K562 (cell line): ENCODE data around the gene COX20. TPM values are rescaled to one million over a fixed set of nuclear protein-coding genes. Genes with fewer than 3 reads are reported as not detected.

Source experiments
- ATAC-seq: fragments of 200-7000 bp; cut with Tn5 transposase; 3 replicates; pipeline ENCODE4 v1.9.1; 2020; ENCODE audit warnings: moderate library complexity
- BruUV-seq: library from RNA; stranded (reverse); fragments of 400-500 nt; replicated peaks from 2 replicates; lab custom pipeline; 2021; lab: Mats Ljungman, UMichigan
- CTCF ChIA-PET: fragments of 300-600 bp; formaldehyde crosslinking; extraction: SDS; loops from one replicate; lab custom pipeline; 2021; ENCODE audit warnings: low intra/inter-chr PET ratio; lab: Yijun Ruan, JAX
- POLR2A ChIA-PET: fragments of 300-600, 350-650 bp; sonication (Branson Sonifier 250); formaldehyde crosslinking; extraction: SDS; loops from one replicate; lab custom pipeline; 2021; ENCODE audit warnings: antibody characterized with exemption, inconsistent platforms; lab: Yijun Ruan, JAX
- DNase-seq, 4 experiments: peaks; one replicate each; pipeline versions ENCODE4 v3.0.0 to v3.0.0-alpha.2; 2011 to 2018; ENCODE audit warnings: low spot score in 3 of 4, mixed read lengths in 3 of 4; ENCODE audit errors: extremely low read depth in 1 of 4
- FAIRE-seq: peaks from 2 replicates; lab custom pipeline; 2011; peaks lifted over from hg19 to GRCh38; lab: Jason Lieb, UNC
- H2AFZ ChIP-seq: 2 replicates; pipeline ENCODE4 v1.6.0; 2011; ENCODE audit warnings: low read depth, low read length, control low read depth, inconsistent platforms
- H3K27ac ChIP-seq: fragments of 200-600 bp; 3 replicates; pipeline ENCODE4 v1.8.0; 2011; ENCODE audit warnings: low read depth, mild to moderate bottlenecking, control low read depth, inconsistent platforms, low read length, moderate library complexity, mixed read lengths; ENCODE audit errors: extremely low read depth
- H3K27me3 ChIP-seq, 2 experiments: fragments of 300-600 bp in 1 of 2; 2 replicates in 1 of 2; 3 replicates in 1 of 2; pipeline versions ENCODE4 v1.6.0 to v1.8.0; 2011; ENCODE audit warnings: inconsistent platforms in 2 of 2, low read length in 2 of 2, mild to moderate bottlenecking in 1 of 2, mixed read lengths in 1 of 2, moderate library complexity in 1 of 2; ENCODE audit not compliant: control insufficient read depth in 2 of 2, insufficient read depth in 2 of 2
- H3K36me3 ChIP-seq: fragments of 300-600 bp; 3 replicates; pipeline ENCODE4 v1.8.0; 2011; ENCODE audit warnings: mild to moderate bottlenecking, low read length, inconsistent platforms; ENCODE audit not compliant: control insufficient read depth, insufficient read depth
- H3K4me1 ChIP-seq, 2 experiments: fragments of 200-600 bp in 1 of 2; replicated peaks in 1 of 2; 2 replicates in 1 of 2; 3 replicates in 1 of 2; pipeline versions ENCODE4 v1.5.1 to v1.8.0; 2011; ENCODE audit warnings: inconsistent platforms in 2 of 2, low read length in 2 of 2, mild to moderate bottlenecking in 1 of 2, mixed read lengths in 1 of 2, moderate library complexity in 1 of 2; ENCODE audit not compliant: control insufficient read depth in 2 of 2, insufficient read depth in 2 of 2
- H3K4me2 ChIP-seq: 2 replicates; pipeline ENCODE4 v1.6.1; 2011; ENCODE audit warnings: low read length, control low read depth, inconsistent platforms, mixed read lengths; ENCODE audit not compliant: insufficient read depth
- H3K4me3 ChIP-seq: fragments of 200-600 bp; sonication (generic), shearing (Covaris generic); 2 replicates; pipeline ENCODE4 v1.5.1; 2016; ENCODE audit warnings: control low read depth, inconsistent platforms
- H3K79me2 ChIP-seq: fragments of 200-600 bp; 3 replicates; pipeline ENCODE4 v1.8.0; 2011; ENCODE audit warnings: low read length, inconsistent platforms; ENCODE audit not compliant: control insufficient read depth, insufficient read depth
- H3K9ac ChIP-seq, 2 experiments: 2 replicates each; pipeline versions ENCODE4 v1.6.0 to v1.6.1; 2011; ENCODE audit warnings: low read depth in 2 of 2, low read length in 2 of 2, control low read depth in 1 of 2, inconsistent platforms in 1 of 2, mild to moderate bottlenecking in 1 of 2, mixed read lengths in 1 of 2; ENCODE audit not compliant: insufficient read depth in 1 of 2
- H3K9me1 ChIP-seq: one replicate; pipeline ENCODE4 v1.6.0; 2011; ENCODE audit warnings: inconsistent platforms, mild to moderate bottlenecking, low read length, moderate library complexity; ENCODE audit not compliant: control insufficient read depth, insufficient read depth
- H3K9me3 ChIP-seq: replicated peaks from 2 replicates; pipeline ENCODE4 v1.5.1; 2011; ENCODE audit warnings: low read depth, low read length, inconsistent platforms; ENCODE audit not compliant: control insufficient read depth, insufficient read depth
- H4K20me1 ChIP-seq: replicated peaks from 2 replicates; pipeline ENCODE4 v1.6.1; 2011; ENCODE audit warnings: low read length, inconsistent platforms, mixed read lengths; ENCODE audit not compliant: control insufficient read depth, insufficient read depth
- BACH1 ChIP-seq: fragments of 200-800 bp; sonication (Bioruptor generic); IDR thresholded peaks from 2 replicates; pipeline ENCODE4 v1.6.1; 2016; ENCODE audit warnings: missing genetic modification characterization, missing compliant biosample characterization
- CC2D1A ChIP-seq: fragments of 450-650 bp; IDR thresholded peaks from 2 replicates; pipeline ENCODE4 v1.6.1; 2017; ENCODE audit warnings: mild to moderate bottlenecking
- COPS2 ChIP-seq: fragments of 450-650 bp; conservative IDR thresholded peaks from 2 replicates; pipeline ENCODE4 v1.6.1; 2016; ENCODE audit warnings: mild to moderate bottlenecking, moderate library complexity
- CREB1 ChIP-seq, 2 experiments: sonication (generic) in 1 of 2; formaldehyde crosslinking in 1 of 2; IDR thresholded peaks; 2 replicates each; pipeline versions ENCODE4 v1.6.1 to v1.8.0; 2012 to 2022; ENCODE audit warnings: inconsistent platforms in 1 of 2, mild to moderate bottlenecking in 1 of 2, missing genetic modification reagents in 1 of 2, moderate library complexity in 1 of 2
- DNMT1 ChIP-seq: fragments of 450-650 bp; IDR thresholded peaks from 2 replicates; pipeline ENCODE4 v1.6.1; 2016; ENCODE audit warnings: antibody characterized with exemption, mild to moderate bottlenecking
- FOSL1 ChIP-seq: fragments of 200-800 bp; sonication (Bioruptor generic); conservative IDR thresholded peaks from 2 replicates; pipeline ENCODE4 v1.6.1; 2016; ENCODE audit warnings: missing genetic modification characterization, missing compliant biosample characterization
- GTF2A2 ChIP-seq: IDR thresholded peaks from 2 replicates; pipeline ENCODE4 v1.6.1; 2016; ENCODE audit warnings: mild to moderate bottlenecking, missing genetic modification characterization, missing compliant biosample characterization
- HMGN3 ChIP-seq: IDR thresholded peaks from 2 replicates; pipeline ENCODE4 v1.6.1; 2011; ENCODE audit warnings: borderline replicate concordance, low read depth, mild to moderate bottlenecking, mixed read lengths, low read length; ENCODE audit not compliant: insufficient read length; ENCODE audit errors: extremely low read depth
- NFRKB ChIP-seq: fragments of 450-650 bp; IDR thresholded peaks from 2 replicates; pipeline ENCODE4 v1.6.1; 2016; ENCODE audit warnings: low read depth
- PREB ChIP-seq: sonication (generic); formaldehyde crosslinking; IDR thresholded peaks from 2 replicates; pipeline ENCODE4 v1.8.1; 2023; ENCODE audit warnings: mild to moderate bottlenecking, missing genetic modification reagents
- TAF1 ChIP-seq: IDR thresholded peaks from 2 replicates; pipeline ENCODE4 v1.6.1; 2011; ENCODE audit warnings: mild to moderate bottlenecking, low read length, moderate library complexity; ENCODE audit not compliant: insufficient read depth, control insufficient read depth, severe bottlenecking; ENCODE audit errors: extremely low read depth
- TGIF2 ChIP-seq: sonication (generic); formaldehyde crosslinking; IDR thresholded peaks from 2 replicates; pipeline ENCODE4 v1.8.1; 2022; ENCODE audit warnings: mild to moderate bottlenecking, missing genetic modification reagents, moderate library complexity
- ZNF133 ChIP-seq: fragments of 250-450 bp; sonication (Bioruptor Pico); IDR thresholded peaks from 2 replicates; pipeline ENCODE4 v1.4.0; 2020; ENCODE audit warnings: mild to moderate bottlenecking
- ZNF79 ChIP-seq: fragments of 250-450 bp; sonication (Bioruptor Pico); IDR thresholded peaks from 2 replicates; pipeline ENCODE4 v1.4.0; 2020; ENCODE audit warnings: low read depth, mild to moderate bottlenecking, moderate library complexity
- WGBS: fragments of 100-300 bp; shearing (Covaris generic); methylation state at CpG from one replicate; pipeline ENCODE4 v1.1.6; 2016; ENCODE audit warnings: low coverage, mixed read lengths; ENCODE audit not compliant: insufficient coverage; ENCODE audit errors: missing lambda C conversion rate; 5-methylcytosine and 5-hydroxymethylcytosine counted together
- in situ Hi-C: fragments of 300-500 bp; cut with MboI; formaldehyde crosslinking; loops from 4 replicates; pipeline ENCODE4 v1.15.0; 2018; ENCODE audit warnings: inconsistent platforms, mixed read lengths
- intact Hi-C: fragments of 100-400 bp; cut with micrococcal nuclease; formaldehyde crosslinking; loops from 2 replicates; pipeline ENCODE4 v1.14.2; 2022
- polyA plus RNA-seq, 8 experiments: library from polyadenylated mRNA; depleted of rRNA in 4 of 8; stranded (reverse) in 5 of 8; unstranded in 3 of 8; fragments of >200 nt; fragmentation: Nextera tagmentation in 2 of 8; fragmentation: Illumina TruSeq in 1 of 8; extraction: Ambion mirVana in 2 of 8; extraction: Trizol in 1 of 8; gene quantifications; 2 replicates each; pipeline versions ENCODE4 v1.2.1 to v1.2.3, GENCODE V29; 2011 to 2014; ENCODE audit warnings: inconsistent platforms in 1 of 8, missing spikeins in 1 of 8
- total RNA-seq, 7 experiments: library from RNA; depleted of rRNA in 6 of 7; stranded (reverse); fragments of >200 nt in 6 of 7; fragmentation: Illumina TruSeq in 2 of 7; extraction: Trizol in 2 of 7; gene quantifications; 2 replicates each; pipeline versions ENCODE4 v1.2.1 to v1.2.3, GENCODE V29; 2011 to 2021; ENCODE audit warnings: low replicate concordance in 1 of 7
- TF ChIP-seq, protein P1 (sequence below): fragments of 200-800 bp; sonication (Bioruptor generic); IDR thresholded peaks from 2 replicates; pipeline ENCODE4 v1.6.1; 2017; ENCODE audit warnings: missing genetic modification characterization, missing compliant biosample characterization

The COX20 gene
- total and polyA plus RNA-seq, 9 of the 15 experiments (the other 6 are each of a cell fraction or from before 2014, with no cell fraction given) = 41.5 to 192 (median 84.3) TPM

- Histone ChIP-seq H3K9me1 (no peaks in the 10 kb centered on the region), H3K79me2 (peaks cover 20% of the 10 kb centered on the region)
- CTCF ChIA-PET = no interaction called here
- BruUV-seq = no TSS peak
- TF ChIP-seq CREB1 (IDR thresholded peaks at IDR 0.05) (no peak), CREB1 (CRISPR knock-in tag; IDR thresholded peaks at IDR 0.05) (no peak), ZNF133 (CRISPR knock-in tag) (no peak), ZNF79 (no peak), CC2D1A (no peak), TAF1 (no peak), PREB (CRISPR knock-in tag) (no peak), TGIF2 (no peak), FOSL1 (tag) (no peak), GTF2A2 (tag) (no peak), BACH1 (no peak), HMGN3 (no peak), DNMT1 (no peak), NFRKB (no peak), COPS2 (no peak)
- TF ChIP-seq, protein P1, sequence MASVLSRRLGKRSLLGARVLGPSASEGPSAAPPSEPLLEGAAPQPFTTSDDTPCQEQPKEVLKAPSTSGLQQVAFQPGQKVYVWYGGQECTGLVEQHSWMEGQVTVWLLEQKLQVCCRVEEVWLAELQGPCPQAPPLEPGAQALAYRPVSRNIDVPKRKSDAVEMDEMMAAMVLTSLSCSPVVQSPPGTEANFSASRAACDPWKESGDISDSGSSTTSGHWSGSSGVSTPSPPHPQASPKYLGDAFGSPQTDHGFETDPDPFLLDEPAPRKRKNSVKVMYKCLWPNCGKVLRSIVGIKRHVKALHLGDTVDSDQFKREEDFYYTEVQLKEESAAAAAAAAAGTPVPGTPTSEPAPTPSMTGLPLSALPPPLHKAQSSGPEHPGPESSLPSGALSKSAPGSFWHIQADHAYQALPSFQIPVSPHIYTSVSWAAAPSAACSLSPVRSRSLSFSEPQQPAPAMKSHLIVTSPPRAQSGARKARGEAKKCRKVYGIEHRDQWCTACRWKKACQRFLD = no peak
- TF ChIP-seq, all 486 proteins: peak for 0
- Histone ChIP-seq H3K27ac (no peak overlapping the region), H2AFZ (peak overlapping the region; percentile 68), H3K36me3 (no peaks in the 10 kb centered on the region), H3K4me1 (peaks cover 4 to 9% of the 10 kb centered on the region in 2 experiments; a peak in 2 of 5 replicates), H3K9ac (no peak overlapping the region), H3K4me3 (no peak overlapping the region), H3K4me2 (no peak overlapping the region), H4K20me1 (no peaks in the 10 kb centered on the region), H3K27me3 (no peaks in the 10 kb centered on the region), H3K9me3 (no peaks in the 10 kb centered on the region)
- in situ Hi-C loops (loop anchor here (5.0 kb wide), 1 partner anchor 98 kb away; a partner anchor contains a TSS), intact Hi-C loops (no loop called here)
- POLR2A ChIA-PET = interaction anchor here (0.8 to 2.5 kb wide), 3 partner anchors 10 to 58 kb away, joined by 3 to 9 read pairs (median 4); no protein-coding TSS in a partner anchor
- DNase-seq = no peak
- 73% methylated on average over 12 of the region's 12 CpGs for WGBS
- no peak for FAIRE-seq
- ATAC-seq = no peak
Measured at GRCh38 chr1:244869364-244869827, 33.9 kb downstream of the COX20 start.
